ENCODE results near the gene CD83. TPM values are rescaled to one million over a fixed set of nuclear protein-coding genes. Genes with fewer than 3 reads are reported as not detected.

The CD83 gene, protein sequence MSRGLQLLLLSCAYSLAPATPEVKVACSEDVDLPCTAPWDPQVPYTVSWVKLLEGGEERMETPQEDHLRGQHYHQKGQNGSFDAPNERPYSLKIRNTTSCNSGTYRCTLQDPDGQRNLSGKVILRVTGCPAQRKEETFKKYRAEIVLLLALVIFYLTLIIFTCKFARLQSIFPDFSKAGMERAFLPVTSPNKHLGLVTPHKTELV
- total RNA-seq = 10 to 100 TPM in 6 of 7 donors, 1 to 10 TPM in 1; 3.4 to 29.0 (median 22.2) TPM
- polyA plus RNA-seq = 10 to 100 TPM in 1 of 2 donors, 1 to 10 TPM in 1; 7.3 to 29.4 TPM
- long read RNA-seq, donor 1, transcript CD83-201 (5 exons, 2,471 nt) = major isoform, 109 of 139 reads
- long read RNA-seq, donor 1, partial matches to known transcripts = 15 of 139 reads
- long read RNA-seq, donor 1, other reads (novel, unspliced or antisense) = 15 of 139 reads
- long read RNA-seq, donor 2, partial matches to known transcripts = 0 of 3 reads
- long read RNA-seq, donor 2, other reads (novel, unspliced or antisense) = 0 of 3 reads
- long read RNA-seq, donor 3, transcript CD83-201 (5 exons, 2,471 nt) = major isoform, 10 of 13 reads
- long read RNA-seq, donor 3, partial matches to known transcripts = 2 of 13 reads
- long read RNA-seq, donor 3, other reads (novel, unspliced or antisense) = 1 of 13 reads

DNA sequence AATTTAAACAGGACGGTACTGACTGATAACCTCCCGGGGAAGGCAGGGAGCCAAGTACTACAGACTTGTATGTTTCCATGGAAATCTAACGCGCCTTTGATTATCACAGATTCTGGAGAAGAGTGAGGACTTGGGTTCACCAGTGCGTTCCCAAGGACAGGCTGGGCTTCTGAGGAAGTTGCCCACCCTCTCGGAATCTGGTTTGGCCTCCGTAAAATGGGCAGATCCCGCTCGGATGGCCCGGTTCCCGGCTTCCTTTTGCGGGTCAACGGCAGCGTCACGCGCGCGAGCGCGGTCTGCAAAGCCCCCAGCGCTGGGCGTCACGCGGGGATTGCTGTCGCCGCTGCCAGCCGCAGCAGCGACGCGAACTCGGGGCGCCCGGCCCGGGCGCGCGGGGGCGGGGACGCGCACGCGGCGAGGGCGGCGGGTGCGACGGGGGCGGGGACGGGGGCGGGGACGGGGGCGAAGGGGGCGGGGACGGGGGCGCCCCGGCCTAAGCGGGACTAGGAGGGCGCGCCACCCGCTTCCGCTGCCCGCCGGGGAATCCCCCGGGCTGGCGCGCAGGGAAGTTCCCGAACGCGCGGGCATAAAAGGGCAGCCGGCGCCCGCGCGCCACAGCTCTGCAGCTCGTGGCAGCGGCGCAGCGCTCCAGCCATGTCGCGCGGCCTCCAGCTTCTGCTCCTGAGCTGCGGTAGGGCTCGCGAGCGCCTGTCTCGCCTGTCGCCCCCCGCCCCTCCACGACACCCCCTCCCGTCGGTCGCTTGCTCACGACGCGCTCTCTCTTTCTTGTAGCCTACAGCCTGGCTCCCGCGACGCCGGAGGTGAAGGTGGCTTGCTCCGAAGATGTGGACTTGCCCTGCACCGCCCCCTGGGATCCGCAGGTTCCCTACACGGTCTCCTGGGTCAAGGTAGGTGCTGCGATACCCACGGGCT lies at the start of gene CD83:
TSS of gene CD83 (plus strand) at position 615 of the 933 bp plus-strand sequence. CDS start at position 655, 40 bp downstream.
- H3K4me3 ChIP-seq = peak within 1 kb of the TSS; percentile 69

DNA sequence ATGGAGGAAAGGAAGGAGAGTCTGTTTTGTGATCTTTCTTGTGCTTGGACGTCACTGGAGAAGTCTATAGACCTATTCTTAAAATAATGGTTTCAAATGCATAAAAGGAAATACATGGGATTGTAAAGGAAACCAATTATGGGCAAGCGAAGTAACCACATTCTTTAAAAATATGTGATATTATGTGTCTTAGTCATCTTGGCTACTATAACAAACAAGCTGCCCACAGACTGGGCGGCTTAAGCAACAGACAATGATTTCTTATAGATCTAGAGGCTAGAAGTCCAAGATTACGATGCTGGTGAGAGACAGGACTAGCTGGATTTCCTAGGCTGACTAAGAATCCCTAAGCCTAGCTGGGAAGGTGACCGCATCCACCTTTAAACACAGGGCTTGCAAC lies 49.4 kb upstream of the CD83 start:
- intact Hi-C loops (cut with DNase I) = loop anchor here in 2 of 4 donors (10.0 kb wide), 2 partner anchors 153 to 273 kb away; no protein-coding TSS in a partner anchor
- no peak overlapping the region for H3K27ac ChIP-seq
- no peak overlapping the region for H3K4me3 ChIP-seq
- no peaks in the 10 kb centered on the region for H3K9me3 ChIP-seq
- DNase-seq = no peak
- peaks cover 6% of the 10 kb centered on the region for H3K4me1 ChIP-seq (ENCODE audit: insufficient read depth)
- 57 to 64% (median 59%) methylated on average over 5 of the region's 5 CpGs for WGBS, 3 donors
- H3K27me3 ChIP-seq = no peaks in the 10 kb centered on the region
- TF ChIP-seq CTCF (IDR thresholded peaks at IDR 0.05) (no peak), EP300 (IDR thresholded peaks at IDR 0.05) (no peak), POLR2A (IDR thresholded peaks at IDR 0.05) (no peak)
- H3K36me3 ChIP-seq = no peaks in the 10 kb centered on the region

More for the DNA sequence above, at the start of gene CD83:
- intact Hi-C loops (cut with DNase I) = no loop called here
- Histone ChIP-seq H3K27me3 (no peaks in the 10 kb centered on the region), H3K27ac (peak within 1 kb of the TSS; percentile 49 to 57), H3K9me3 (no peaks in the 10 kb centered on the region), H3K36me3 (no peaks in the 10 kb centered on the region), H3K4me1 (ENCODE audit: insufficient read depth) (peaks cover 5% of the 10 kb centered on the region)
- WGBS, 3 donors = 1 to 2% (median 1%) methylated on average over 12 to 106 of the region's 106 CpGs
- TF ChIP-seq CTCF (IDR thresholded peaks at IDR 0.05) (no peak), EP300 (IDR thresholded peaks at IDR 0.05) (no peak), POLR2A (IDR thresholded peaks at IDR 0.05) (no peak)
- DNase-seq = peak; percentile 38 to 65 (median 59)

DNA sequence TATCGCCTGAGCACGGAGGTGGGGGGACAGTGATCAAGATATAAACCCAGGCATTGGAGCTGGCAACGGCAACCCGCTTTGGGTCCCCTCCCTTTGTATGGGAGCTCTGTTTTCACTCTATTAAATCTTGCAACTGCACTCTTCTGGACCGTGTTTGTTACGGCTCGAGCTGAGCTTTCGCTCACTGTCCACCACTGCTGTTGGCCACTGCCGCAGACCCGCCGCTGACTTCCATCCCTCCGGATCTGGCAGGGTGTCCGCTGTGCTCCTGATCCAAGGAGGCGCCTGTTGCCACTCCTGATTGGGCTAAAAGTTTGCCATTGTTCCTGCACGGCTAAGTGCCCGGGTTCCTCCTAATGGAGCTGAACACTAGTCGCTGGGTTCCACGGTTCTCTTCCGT lies 48.9 kb upstream of the CD83 start:
- intact Hi-C loops (cut with DNase I) = loop anchor here in 2 of 4 donors (10.0 kb wide), 2 partner anchors 154 to 274 kb away; no protein-coding TSS in a partner anchor
- WGBS, 3 donors = 90 to 92% (median 91%) methylated on average over 19 of the region's 19 CpGs
- TF ChIP-seq EP300 (IDR thresholded peaks at IDR 0.05) = no peak
- TF ChIP-seq CTCF (IDR thresholded peaks at IDR 0.05) = no peak
- TF ChIP-seq POLR2A (IDR thresholded peaks at IDR 0.05) = no peak
- Histone ChIP-seq H3K4me1 (ENCODE audit: insufficient read depth) (peaks cover 6% of the 10 kb centered on the region), H3K27ac (no peak overlapping the region), H3K9me3 (no peaks in the 10 kb centered on the region), H3K27me3 (no peaks in the 10 kb centered on the region), H3K36me3 (no peaks in the 10 kb centered on the region), H3K4me3 (no peak overlapping the region)
- DNase-seq = no peak

DNA sequence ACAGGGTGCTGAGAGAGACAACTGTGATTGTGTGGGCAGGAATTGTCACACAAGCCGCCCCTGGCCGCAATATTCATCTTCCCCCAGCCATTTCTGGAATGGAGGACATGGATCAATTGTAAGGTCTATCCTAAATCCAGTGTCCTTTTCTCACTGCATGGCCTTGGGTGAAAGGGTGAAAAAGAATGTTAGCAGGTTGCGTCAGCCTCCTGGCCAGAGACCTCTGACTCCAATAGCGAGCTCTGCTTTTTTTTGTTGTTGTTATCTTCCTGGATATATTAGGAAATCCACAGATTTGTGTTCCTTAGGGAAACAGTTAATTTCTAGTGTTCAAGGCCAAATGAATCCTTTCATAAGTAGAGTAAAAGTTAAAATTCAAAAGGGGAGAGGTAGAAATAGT lies 47.1 kb upstream of the CD83 start:
- Histone ChIP-seq H3K9me3 (no peaks in the 10 kb centered on the region), H3K27me3 (no peaks in the 10 kb centered on the region), H3K27ac (peak overlapping the region in 1 of 2 donors; percentile 60), H3K36me3 (no peaks in the 10 kb centered on the region), H3K4me3 (no peak overlapping the region), H3K4me1 (ENCODE audit: insufficient read depth) (peaks cover 6% of the 10 kb centered on the region)
- TF ChIP-seq EP300 (IDR thresholded peaks at IDR 0.05) = no peak
- no peak for TF ChIP-seq POLR2A (IDR thresholded peaks at IDR 0.05)
- no peak for TF ChIP-seq CTCF (IDR thresholded peaks at IDR 0.05)
- peak in 2 of 5 donors; percentile 36 to 57 for DNase-seq
- WGBS, 3 donors = 38 to 62% (median 60%) methylated on average over 4 of the region's 4 CpGs
- intact Hi-C loops (cut with DNase I) = no loop called here
